M059J (cell line): ENCODE results near the gene ADAMTS6. TPM values are rescaled to one million over a fixed set of nuclear protein-coding genes. Genes with fewer than 3 reads are reported as not detected.
A peak's percentile ranks its signal among the peaks of the same experiment; 100 is the strongest.
"Not testable (repeated sequence)": the region's sequence is repeated elsewhere in the genome, so short reads cannot be mapped to it uniquely, and the experiment has no call there.

ENCODE experiments used
- DNase-seq: peaks from one replicate; pipeline ENCODE4 v3.0.0-alpha.2; 2012; ENCODE audit warnings: low read depth
- total RNA-seq: library from RNA; depleted of rRNA; stranded (reverse); fragments of >200 nt; shearing (Covaris generic); gene quantifications from 2 replicates; pipeline ENCODE4 v1.2.3, GENCODE V29; 2014; rRNA removed

The ADAMTS6 gene, protein sequence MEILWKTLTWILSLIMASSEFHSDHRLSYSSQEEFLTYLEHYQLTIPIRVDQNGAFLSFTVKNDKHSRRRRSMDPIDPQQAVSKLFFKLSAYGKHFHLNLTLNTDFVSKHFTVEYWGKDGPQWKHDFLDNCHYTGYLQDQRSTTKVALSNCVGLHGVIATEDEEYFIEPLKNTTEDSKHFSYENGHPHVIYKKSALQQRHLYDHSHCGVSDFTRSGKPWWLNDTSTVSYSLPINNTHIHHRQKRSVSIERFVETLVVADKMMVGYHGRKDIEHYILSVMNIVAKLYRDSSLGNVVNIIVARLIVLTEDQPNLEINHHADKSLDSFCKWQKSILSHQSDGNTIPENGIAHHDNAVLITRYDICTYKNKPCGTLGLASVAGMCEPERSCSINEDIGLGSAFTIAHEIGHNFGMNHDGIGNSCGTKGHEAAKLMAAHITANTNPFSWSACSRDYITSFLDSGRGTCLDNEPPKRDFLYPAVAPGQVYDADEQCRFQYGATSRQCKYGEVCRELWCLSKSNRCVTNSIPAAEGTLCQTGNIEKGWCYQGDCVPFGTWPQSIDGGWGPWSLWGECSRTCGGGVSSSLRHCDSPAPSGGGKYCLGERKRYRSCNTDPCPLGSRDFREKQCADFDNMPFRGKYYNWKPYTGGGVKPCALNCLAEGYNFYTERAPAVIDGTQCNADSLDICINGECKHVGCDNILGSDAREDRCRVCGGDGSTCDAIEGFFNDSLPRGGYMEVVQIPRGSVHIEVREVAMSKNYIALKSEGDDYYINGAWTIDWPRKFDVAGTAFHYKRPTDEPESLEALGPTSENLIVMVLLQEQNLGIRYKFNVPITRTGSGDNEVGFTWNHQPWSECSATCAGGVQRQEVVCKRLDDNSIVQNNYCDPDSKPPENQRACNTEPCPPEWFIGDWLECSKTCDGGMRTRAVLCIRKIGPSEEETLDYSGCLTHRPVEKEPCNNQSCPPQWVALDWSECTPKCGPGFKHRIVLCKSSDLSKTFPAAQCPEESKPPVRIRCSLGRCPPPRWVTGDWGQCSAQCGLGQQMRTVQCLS (N-terminal part only)
- total RNA-seq, result 16.5 and 18.9 TPM in 2 replicates

DNA sequence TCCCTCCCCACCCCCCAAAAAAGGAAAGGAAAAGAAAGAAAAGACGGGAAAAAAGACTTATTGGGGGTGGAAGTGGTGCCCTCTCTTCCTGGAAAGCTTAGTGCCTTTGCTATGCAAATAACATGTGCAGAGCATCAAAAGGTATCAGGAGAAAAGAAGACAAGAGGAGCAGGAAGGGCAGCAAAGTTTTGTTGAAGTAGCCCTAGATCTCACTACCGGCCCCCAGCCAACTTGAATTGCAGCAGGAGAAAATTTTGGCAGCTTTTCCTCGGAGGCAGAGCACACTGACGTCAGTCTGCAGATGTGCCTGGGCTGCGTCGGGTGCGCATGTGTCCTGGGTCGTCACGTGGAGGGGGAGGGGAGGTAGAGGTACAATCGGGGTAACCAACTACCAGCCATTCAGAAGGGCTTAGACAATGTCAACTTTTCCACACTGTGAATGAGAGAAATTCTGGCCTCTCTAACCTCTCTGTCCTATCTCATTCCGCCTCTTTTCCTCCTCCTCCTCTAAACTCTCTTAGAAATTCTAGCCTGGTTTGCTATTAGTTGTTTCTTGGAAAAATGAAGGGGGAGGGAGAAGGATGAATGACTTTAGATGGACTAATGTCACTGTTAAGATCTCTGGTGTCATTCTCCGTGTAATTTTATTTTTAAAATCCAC lies at the start of gene ADAMTS6:
ADAMTS6 (minus strand) TSS at position 286 of the 661 bp plus-strand sequence. CDS start 8,247 bp downstream, outside the sequence.
- DNase-seq, result peak; percentile 95

DNA sequence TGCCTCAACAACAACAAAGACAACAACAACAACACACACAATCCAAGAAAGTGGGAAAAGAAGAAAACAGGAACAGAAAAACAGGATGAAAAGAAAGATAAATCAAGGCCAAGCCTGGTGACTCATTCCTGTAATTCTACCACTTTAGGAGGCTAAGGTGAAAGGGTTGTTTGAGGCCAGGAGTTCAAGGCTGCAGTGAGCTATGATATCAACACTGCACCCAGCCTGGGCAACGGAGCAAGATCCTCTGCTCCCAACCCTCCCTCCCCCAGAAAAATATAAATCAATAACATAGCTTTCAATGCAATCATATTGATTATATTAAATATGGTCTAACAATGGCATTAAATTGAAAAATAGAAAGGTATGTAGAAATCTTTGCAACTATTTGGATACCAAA lies 49.2 kb upstream of the ADAMTS6 start:
- no peak for DNase-seq

DNA sequence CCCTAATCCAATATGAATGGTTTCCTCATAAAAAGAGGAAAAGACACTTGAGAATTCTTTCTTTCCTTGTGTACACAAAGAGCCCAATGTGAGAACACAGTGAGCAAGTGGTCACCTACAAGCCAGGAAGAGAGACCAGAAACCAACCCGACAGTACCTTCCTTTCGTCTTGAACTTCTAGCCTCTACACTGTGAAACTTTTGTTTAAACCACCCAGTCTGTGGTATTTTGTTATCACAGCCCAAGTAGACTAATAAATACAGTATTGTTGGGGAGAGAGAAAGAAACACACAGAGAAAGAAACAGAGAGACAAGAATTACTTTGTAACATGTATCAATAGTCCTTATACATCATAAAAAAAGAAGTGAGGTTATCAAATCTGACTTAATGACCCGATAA lies 44.0 kb upstream of the ADAMTS6 start:
- no peak for DNase-seq

DNA sequence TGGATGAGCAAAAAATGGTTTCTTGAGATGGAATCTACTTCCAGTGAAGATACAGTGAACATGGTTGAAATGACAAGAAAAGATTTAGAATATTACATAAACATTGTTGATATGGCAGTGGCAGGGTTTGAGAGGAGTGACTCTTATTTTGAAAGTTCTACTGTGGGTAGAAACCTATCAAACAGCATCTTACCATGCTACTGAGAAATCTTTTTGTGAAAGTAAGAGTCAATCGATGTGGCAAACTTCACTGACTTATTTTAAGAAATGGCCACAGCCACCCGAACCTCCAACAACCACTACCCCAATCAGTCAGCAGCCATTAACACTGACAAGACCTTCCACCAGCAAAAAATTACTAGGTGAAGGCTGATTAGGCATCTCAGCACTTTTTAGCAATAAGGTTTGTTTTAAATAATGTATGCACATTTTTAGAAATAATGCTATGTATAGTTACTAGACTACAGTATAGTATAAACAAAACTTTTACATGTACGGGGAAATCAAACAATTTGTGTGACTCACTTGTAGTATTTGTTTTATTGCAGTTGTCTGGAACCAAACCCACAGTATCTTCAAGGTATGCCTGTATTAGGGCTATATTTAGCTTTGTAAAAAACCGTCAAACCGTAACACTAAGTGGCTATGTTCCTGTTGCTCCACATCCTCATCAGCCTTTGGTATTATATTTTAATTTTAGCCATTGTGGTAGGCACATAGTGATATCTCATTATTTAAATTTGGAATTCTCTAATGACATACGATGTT lies 30.6 kb upstream of the ADAMTS6 start:
- DNase-seq, result peak; percentile 49

DNA sequence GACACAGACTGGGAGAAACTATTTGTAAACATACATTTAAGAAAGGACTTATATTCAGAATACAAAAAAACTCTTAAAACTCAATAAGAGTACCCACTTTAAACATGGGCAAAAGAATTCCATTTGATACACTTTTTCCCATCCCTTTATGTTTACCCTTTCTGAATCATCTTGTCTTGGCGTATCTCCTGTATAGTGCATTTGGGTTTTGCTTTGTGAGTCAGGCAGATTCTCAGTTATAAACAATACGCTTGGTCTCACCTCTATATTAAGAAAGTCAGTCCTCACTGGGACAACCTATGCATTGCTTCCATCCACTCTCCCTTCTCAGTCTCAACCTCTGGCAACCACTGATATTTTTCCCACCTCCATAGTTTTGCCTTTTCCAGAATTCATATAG lies 27.3 kb upstream of the ADAMTS6 start:
- DNase-seq, result no peak

DNA sequence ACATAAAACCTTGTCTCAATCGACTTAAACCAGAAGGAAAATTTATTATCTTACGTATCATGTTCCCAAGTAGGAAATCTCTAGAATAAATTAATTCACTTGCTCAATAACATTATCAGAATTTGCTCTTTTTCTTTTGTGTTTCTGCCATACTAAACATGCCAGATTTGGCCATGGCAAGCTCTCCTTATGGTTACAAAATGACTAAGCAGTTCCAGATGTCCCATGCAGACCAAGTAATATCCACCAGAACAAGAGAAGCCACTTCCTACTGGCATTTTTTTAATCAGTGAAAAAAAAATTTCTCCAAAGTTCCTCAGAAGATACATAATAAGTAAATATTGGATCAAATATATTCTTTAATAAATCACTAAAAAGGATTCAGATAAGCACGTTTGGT lies 25.2 kb upstream of the ADAMTS6 start:
- peak; percentile 12 for DNase-seq

DNA sequence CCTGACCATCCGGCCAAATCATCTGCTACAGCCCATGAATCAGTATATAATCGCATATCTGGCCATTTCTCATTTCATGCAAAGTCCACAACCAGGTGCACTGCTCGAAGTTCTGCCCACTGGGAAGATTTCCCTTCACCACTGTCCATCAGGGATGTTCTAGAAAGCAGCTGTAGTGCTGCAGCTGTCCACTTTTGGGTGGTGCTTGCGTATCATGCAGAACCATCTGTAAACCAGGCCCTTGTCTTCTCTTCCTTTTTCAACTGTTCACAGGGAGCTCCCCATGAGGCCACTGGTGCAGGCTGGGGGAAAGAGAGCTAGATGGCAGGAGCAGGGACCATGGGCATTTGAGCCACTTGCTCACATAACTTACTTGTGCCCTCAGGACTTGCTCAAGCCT lies 7.4 kb upstream of the ADAMTS6 start:
- no peak for DNase-seq

DNA sequence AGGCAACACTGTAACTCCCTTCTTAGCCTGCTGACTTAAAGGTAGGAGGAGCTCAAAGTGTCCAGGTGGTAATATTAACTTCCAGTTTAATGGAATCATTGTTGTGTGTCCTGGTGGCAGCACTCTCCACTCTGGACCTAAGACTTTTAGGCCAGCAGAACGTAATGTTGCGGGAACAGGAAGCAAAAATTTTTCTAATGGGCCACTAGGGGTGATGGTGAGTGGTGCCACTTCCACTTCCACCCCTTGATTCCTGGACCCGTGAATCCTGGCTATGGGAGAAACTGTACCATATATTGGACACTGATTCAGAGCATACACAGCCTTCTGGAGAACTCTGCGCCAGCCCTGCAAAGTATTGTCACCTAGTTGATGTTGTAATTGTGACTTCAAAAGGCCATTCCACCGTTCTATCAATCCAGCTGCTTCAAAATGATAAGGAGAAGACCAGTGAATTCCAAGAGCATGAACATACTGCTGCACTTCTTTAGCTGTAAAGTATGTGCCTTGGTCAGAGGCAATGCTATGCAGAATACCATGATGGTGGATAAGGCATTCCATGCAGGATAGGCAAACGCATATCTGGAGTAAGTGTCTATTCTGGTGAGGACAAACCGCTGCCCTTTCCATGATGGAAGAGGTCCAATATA lies 6.4 kb upstream of the ADAMTS6 start:
- not testable (repeated sequence) for DNase-seq

DNA sequence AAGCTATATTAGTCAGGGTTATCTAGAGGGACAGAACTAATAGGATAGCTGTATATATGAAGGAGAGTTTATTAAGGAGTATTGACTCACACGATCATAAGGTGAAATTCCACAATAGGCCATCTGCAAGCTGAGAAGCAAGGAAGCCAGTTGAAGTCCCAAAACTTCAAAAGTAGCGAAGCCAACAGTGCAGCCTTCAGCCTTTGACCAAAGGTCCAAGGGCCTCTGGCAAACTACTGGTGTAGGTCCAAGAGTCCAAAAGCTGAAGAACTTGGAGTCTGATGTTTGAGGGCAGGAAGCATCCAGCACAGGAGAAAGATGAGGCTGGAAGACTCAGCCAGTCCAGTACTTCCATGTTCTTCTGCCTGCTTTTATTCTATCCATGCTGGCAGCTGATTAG lies 5.1 kb upstream of the ADAMTS6 start:
- DNase-seq, result not testable (repeated sequence)

DNA sequence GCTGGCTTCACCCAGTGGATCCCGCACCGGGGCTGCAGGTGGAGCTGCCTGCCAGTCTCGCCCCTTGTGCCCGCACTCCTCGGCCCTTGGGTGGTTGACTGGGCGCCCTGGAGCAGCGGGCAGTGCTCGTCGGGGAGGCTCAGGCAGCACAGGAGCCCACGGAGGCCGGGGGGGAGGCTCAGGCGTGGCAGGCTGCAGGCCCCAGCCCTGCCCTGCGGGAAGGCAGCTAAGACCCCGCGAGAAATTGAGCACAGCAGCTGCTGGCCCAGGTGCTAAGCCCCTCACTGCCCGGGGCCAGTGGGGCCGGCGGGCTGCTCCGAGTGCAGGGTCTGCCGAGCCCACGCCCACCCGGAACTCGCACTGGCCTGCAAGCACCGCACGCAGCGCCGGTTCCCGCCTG lies 3.7 kb upstream of the ADAMTS6 start:
- no peak for DNase-seq

DNA sequence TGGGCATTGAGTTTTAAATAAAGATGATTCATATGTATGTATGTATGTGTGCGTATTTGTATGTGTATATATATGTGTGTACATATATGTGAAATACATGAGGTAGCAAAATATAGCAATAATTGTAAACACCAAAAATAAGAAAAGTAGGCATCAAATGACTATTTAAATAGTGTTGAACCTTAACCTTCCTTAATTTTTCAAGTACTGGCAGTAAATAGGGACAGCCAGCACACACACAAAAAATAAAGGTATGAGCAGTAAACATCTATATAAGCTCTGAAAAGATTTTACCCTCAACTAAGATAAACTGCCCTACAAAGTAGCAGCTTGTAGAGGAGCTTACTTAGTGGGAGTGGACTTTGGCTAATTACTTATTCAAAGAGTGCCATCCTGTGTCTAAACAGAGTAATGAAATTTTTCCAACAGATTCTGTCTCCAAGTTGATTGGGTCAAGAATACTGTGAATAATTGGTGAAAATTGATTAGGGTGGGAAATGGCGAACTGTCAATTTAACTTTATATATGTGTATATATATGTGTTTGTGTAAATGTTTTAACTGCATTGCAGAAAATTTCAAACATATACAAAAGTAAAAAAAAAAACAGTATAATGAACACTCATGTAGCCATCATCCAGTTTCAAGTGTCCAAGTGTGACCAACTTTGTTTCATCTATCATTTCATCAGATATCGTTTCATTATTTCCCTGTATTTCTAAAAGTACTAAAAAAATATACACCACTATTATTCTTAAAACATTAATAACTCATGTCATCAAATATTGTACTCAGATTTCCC lies 2.0 kb upstream of the ADAMTS6 start:
- DNase-seq, result peak; percentile 76

DNA sequence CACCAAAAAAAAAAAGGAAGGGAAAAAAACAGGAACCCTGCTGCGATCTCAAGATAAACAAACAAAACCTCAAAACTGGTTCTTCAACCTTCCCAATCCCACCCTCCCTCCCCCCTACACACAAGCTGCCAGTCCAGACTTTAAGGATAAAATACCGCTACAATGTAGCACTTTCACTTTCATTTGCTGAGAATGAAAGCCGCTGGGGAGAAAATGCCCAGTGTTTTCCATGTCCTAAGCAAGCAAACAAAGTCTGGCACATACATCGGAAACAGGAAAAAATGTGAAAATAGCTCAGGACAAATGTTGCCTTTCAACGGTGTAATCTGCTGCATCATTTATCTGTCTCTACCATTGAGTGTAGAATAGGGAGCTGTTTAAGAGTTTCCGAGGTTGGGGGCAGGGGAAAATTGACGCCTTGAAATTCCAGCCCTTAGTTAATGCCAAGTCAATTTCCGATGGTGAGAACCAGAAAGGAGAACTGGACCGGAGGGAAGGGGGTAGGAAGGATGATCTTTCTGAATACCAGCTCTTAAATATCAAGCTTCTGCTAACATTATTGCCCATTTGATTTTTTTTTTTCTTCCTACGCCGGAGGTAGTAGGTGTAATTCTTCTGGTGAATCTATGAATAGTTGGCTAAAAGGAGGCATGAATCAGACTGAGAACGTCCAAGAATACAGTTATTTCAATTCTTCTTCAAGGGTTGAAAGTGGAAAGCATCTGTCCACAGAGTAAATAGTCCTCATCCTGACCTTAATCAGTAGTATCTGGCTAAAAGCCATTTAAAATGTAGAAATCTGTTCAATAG lies 1.2 kb upstream of the ADAMTS6 start:
- DNase-seq, result peak; percentile 74

DNA sequence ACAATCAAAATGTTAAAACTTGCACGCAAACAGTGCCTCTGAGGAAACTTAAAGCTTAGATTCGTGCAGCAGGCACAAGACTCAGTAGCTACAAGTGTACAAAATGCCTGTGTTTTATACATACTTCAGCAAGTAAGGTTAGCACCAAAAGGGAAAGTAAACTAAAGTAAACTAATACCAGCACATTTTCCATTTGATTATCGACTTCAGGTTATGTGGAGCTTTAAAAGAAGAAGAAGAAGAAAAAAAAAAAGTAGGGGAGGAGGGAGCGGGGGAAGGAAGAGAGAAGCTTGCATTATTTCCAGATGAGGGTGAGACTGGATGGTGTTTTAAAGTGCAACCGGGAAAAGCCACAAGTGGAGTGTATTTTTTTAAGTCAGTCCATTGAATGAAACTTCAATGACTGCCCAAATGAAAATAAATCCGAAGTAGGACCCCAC lies 596 bp upstream of the ADAMTS6 start:
- peak; percentile 62 for DNase-seq

DNA sequence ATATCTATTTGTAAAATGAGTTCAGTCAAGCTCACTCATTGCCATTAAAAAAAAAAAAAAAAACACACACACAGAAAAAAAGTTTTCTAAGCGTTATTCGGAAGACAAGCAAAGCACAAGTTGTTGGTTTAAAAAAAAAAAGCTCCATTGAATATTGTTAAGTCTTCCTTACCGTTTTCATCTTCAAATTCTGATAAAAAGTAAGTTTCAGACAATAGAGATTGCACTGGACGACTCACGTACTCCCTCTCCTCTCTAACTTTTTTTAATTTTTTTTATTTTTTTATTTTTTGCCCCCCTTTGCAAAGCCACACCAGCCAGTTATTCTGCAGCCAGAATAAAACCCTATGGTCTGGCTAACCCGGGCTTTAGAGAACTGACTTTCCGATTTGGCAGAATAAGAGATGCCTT lies 544 bp downstream of the ADAMTS6 start:
- no peak for DNase-seq

DNA sequence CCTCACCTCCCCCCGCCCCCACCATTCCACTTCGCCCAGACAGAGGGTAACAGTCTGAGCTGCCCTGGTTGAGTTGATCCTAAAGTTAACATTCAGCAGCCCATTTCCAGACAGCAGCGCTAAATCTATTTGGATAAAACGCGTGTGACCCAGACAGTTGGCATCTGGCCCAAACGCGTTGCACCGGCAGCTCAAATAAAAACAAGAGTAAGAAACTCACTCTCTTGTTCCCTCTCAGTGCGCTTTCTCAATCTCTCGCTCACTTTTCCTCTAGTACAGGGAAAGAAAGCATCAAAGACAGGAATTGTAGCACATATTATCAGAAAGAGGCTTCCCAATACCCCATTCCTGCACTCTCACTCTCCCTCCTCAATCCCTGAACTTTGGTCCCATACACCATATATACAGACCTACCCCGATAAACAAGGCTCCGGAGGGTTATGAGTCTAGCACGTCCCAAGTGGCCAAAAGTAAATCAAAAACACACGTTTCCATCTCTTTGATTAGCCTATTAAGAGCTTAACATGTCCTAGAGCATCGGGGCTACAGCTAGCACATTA lies 1.3 kb downstream of the ADAMTS6 start:
- peak; percentile 78 for DNase-seq

DNA sequence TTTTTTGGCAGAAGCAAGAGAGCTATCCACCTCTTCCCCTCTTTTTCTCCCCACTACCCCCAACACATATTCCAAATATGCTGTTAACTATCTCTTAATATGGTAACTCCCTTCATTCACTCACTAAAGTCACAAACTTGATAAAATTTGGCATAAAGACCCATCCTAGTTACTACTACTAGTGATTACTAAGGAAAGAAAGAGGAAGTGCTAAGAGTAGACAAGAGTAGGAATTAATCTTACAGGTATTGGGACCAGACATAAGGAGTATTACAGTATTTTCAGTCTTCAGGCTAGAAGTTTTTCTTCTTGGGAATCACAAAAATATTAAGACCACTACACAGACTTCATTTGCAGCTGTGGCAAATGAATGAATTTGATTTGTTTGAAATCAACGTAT lies 2.2 kb downstream of the ADAMTS6 start:
- no peak for DNase-seq

DNA sequence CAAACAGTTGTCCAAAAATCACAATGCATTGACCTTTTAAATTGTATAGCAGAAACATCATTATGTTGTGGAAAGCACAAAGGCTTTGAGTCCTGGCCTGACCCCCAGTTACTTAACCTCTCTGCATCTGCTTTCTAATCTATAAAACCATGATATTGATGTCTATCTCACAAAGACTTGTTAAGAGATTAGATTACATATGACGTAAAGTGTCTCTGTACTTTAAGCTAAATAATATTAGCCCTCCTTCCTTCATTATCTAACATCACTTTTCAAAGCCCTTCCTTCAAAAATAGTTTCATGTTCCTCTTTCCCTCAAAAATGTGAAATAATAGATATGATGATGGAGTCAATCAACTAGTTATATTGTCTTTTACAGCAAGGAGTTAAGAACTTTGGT lies 3.4 kb downstream of the ADAMTS6 start:
- no peak for DNase-seq

DNA sequence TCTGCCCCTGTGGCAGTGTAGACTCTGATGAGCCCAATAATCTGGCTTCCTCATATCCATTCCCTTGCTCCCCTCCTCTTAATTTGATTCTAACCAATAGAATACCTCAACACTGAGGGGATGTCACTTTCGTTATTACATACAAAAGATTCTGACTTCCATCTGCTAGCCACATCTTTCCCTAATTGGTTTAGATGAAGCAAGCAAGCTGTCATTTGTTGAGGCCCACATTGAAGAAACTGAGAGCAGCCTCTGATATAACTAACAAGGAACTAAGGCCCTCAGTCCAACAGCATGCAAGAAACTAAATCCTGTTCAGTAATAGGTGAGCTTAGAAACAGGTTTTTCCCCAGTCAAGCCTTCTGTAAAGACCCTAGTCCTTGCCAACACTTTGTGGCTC lies 5.8 kb downstream of the ADAMTS6 start:
- no peak for DNase-seq
